Ovary (tissue), 9 donors: Measurements from ENCODE around the gene NXNL1. TPM values are rescaled to one million over a fixed set of nuclear protein-coding genes. Genes with fewer than 3 reads are reported as not detected.

Experiments
- DNase-seq, 5 donors: peaks; one replicate each; pipeline ENCODE4 v3.0.0-alpha.2; 2019 to 2020
- H3K27ac ChIP-seq, 2 donors: fragments of 200-600 bp; one replicate each; pipeline versions ENCODE4 v1.5.1 to v1.8.0; 2019 to 2022
- H3K27me3 ChIP-seq: fragments of 200-600 bp; one replicate; pipeline ENCODE4 v1.8.0; 2022
- H3K36me3 ChIP-seq: fragments of 200-600 bp; sonication (generic); one replicate; pipeline ENCODE4 v1.5.1; 2019
- H3K4me1 ChIP-seq: one replicate; pipeline ENCODE4 v1.8.1; 2013; ENCODE audit warnings: mild to moderate bottlenecking, moderate library complexity; ENCODE audit not compliant: insufficient read depth
- H3K4me3 ChIP-seq: fragments of 200-600 bp; sonication (generic); one replicate; pipeline ENCODE4 v1.5.1; 2017
- H3K9me3 ChIP-seq, 2 donors: fragments of 200-600 bp in 1 of 2; sonication (generic) in 1 of 2; one replicate each; pipeline versions ENCODE4 v1.5.1 to v1.8.1; 2013 to 2019; ENCODE audit warnings: mild to moderate bottlenecking in 1 of 2, moderate library complexity in 1 of 2
- CTCF ChIP-seq, 3 donors: fragments of 450-650 bp in 2 of 3; fragments of 200-600 bp in 1 of 3; IDR thresholded peaks; one replicate each; pipeline versions ENCODE4 v1.5.1 to v1.8.0; 2016 to 2022; ENCODE audit warnings: antibody characterized with exemption in 3 of 3, mild to moderate bottlenecking in 1 of 3
- EP300 ChIP-seq: sonication (generic); formaldehyde crosslinking; IDR thresholded peaks from one replicate; pipeline ENCODE4 v1.6.1; 2017; ENCODE audit warnings: antibody characterized with exemption
- POLR2A ChIP-seq: fragments of 450-650 bp; IDR thresholded peaks from one replicate; pipeline ENCODE4 v1.6.1; 2017; ENCODE audit warnings: antibody characterized with exemption, mild to moderate bottlenecking, moderate library complexity
- WGBS, 3 donors: extraction: QIAGEN DNeasy Blood & Tissue Kit in 1 of 3; methylation state at CpG; one replicate each; pipeline versions ENCODE4 v1.1.5 to v1.1.7; 2013 to 2017; 5-methylcytosine and 5-hydroxymethylcytosine counted together
- intact Hi-C, 4 donors: fragments of 100-400 bp; cut with DNase I; formaldehyde crosslinking; loops; one replicate each; pipeline versions ENCODE4 v1.11.0 to v1.15.1; 2022 to 2023
- polyA plus RNA-seq, 2 donors: library from polyadenylated mRNA; stranded (reverse); fragments of 200-250 nt in 1 of 2; fragments of 350-450 nt in 1 of 2; fragmentation: Illumina TruSeq in 1 of 2; extraction: RNeasy Lipid Tissue Mini Kit (QIAGEN cat#74804) in 1 of 2; gene quantifications; one replicate each; pipeline ENCODE4 v1.2.3, GENCODE V29; 2013 to 2014
- total RNA-seq, 7 donors: library from RNA; depleted of rRNA in 2 of 7; stranded (reverse); fragments of >200 nt in 2 of 7; fragmentation: NEBNext Ultra II Directional in 3 of 7; extraction: Animal tissue kit (Norgen Biotek cat#: 25700) in 3 of 7; gene quantifications; one replicate each; pipeline versions ENCODE4 v1.1.0 to v1.2.4, GENCODE V29; 2016 to 2023
- donor health status: DM: no; HTN: no; CAD: no; lungs with moderate emphysema.
- donor health status: DM: no; HTN: no; CAD: no.
- donor health status: Bipolar disorder and iron deficiency.
- donor health status: DM: yes; HTN: yes; CAD: no.
- donor health status: DM: no; HTN: no; CAD: no.
- donor health status: DM: yes; HTN: yes; CAD: no.

NXNL1 gene
- total and polyA plus RNA-seq, 9 donors: 0.11 TPM; not detected in 8

- intact Hi-C loops: no loop called here
- no peak for DNase-seq
- Histone ChIP-seq H3K9me3 (no peaks in the 10 kb centered on the region), H3K27me3 (no peaks in the 10 kb centered on the region), H3K36me3 (no peaks in the 10 kb centered on the region), H3K4me1 (peaks cover 4% of the 10 kb centered on the region), H3K4me3 (no peak overlapping the region), H3K27ac (no peak overlapping the region)
- TF ChIP-seq CTCF (IDR thresholded peaks at IDR 0.05) (no peak), POLR2A (no peak), EP300 (no peak)
- WGBS, 3 donors: 85 to 91% (median 87%) methylated on average over 4 of the region's 4 CpGs
Measured at GRCh38 chr19:17451820-17452219, 8.9 kb downstream of the NXNL1 start.

- intact Hi-C loops: no loop called here
- no peak for DNase-seq
Measured at GRCh38 chr19:17450264-17451075, 10.3 kb downstream of the NXNL1 start.

GRCh38 chr19:17448131-17448967 lies 12.4 kb downstream of the NXNL1 start, which contains the start of gene TMEM221:
Gene TMEM221 (minus strand): TSS chr19:17448668. CDS start chr19:17448462, 206 bp downstream.
- TF ChIP-seq POLR2A: no peak
- TF ChIP-seq CTCF (IDR thresholded peaks at IDR 0.05): peak; percentile 49 to 58 (median 53)
- Histone ChIP-seq H3K9me3 (no peaks in the 10 kb centered on the region), H3K36me3 (no peaks in the 10 kb centered on the region), H3K27ac (peak within 1 kb of the TSS in 1 of 2 donors; percentile 28), H3K4me1 (peaks cover 2% of the 10 kb centered on the region), H3K27me3 (no peaks in the 10 kb centered on the region), H3K4me3 (peak within 1 kb of the TSS; percentile 52)
- peak; percentile 71 to 82 (median 78) for DNase-seq
- intact Hi-C loops: no loop called here
- 0 to 1% (median 1%) methylated on average over 53 to 81 of the region's 81 CpGs for WGBS, 3 donors

More at GRCh38 chr19:17450264-17451075, 10.3 kb downstream of the NXNL1 start:
- 53 to 57% (median 55%) methylated on average over 8 of the region's 8 CpGs for WGBS, 3 donors
- Histone ChIP-seq H3K9me3 (no peaks in the 10 kb centered on the region), H3K4me3 (no peak overlapping the region), H3K36me3 (no peaks in the 10 kb centered on the region), H3K4me1 (peaks cover 4% of the 10 kb centered on the region), H3K27me3 (no peaks in the 10 kb centered on the region), H3K27ac (no peak overlapping the region)
- TF ChIP-seq CTCF (IDR thresholded peaks at IDR 0.05): no peak
- no peak for TF ChIP-seq EP300
- TF ChIP-seq POLR2A: no peak

- no peaks in the 10 kb centered on the region for H3K36me3 ChIP-seq
- H3K4me3 ChIP-seq: peak overlapping the region; percentile 52
- intact Hi-C loops: no loop called here
- H3K27me3 ChIP-seq: no peaks in the 10 kb centered on the region
- DNase-seq: no peak
- no peak for TF ChIP-seq CTCF (IDR thresholded peaks at IDR 0.05)
- TF ChIP-seq POLR2A: no peak
- no peak for TF ChIP-seq EP300
- H3K9me3 ChIP-seq: no peaks in the 10 kb centered on the region
- 30 to 38% (median 33%) methylated on average over 5 of the region's 5 CpGs for WGBS, 3 donors
- H3K27ac ChIP-seq: peak overlapping the region in 1 of 2 donors; percentile 28
- peaks cover 2% of the 10 kb centered on the region for H3K4me1 ChIP-seq
Measured at GRCh38 chr19:17447704-17448130, 13.0 kb downstream of the NXNL1 start.
